HepG2 (cell line): ENCODE measurements around the gene TLNRD1. TPM values are rescaled to one million over a fixed set of nuclear protein-coding genes. Genes with fewer than 3 reads are reported as not detected.

ENCODE experiments used
- ATAC-seq: fragments of 200-7000 bp; cut with Tn5 transposase; 3 replicates; pipeline ENCODE4 v1.9.1; 2020; ENCODE audit warnings: mild to moderate bottlenecking, moderate library complexity
- BruUV-seq: library from RNA; stranded (reverse); fragments of 400-500 nt; replicated peaks from 2 replicates; lab custom pipeline; 2021; lab: Mats Ljungman, UMichigan
- CTCF ChIA-PET: fragments of 300-600 bp; formaldehyde crosslinking; extraction: SDS; loops from one replicate; lab custom pipeline; 2021; ENCODE audit warnings: low total read pairs, inconsistent platforms, low intra/inter-chr PET ratio; lab: Yijun Ruan, JAX
- POLR2A ChIA-PET: fragments of 350-600 bp; sonication (Branson Sonifier 250); formaldehyde crosslinking; loops from one replicate; lab custom pipeline; 2020; ENCODE audit warnings: antibody characterized with exemption, inconsistent platforms; lab: Yijun Ruan, JAX
- DNase-seq: peaks from one replicate; pipeline ENCODE4 v3.0.0-alpha.2; 2015; ENCODE audit warnings: low spot score
- FAIRE-seq: peaks from 3 replicates; lab custom pipeline; 2011; peaks lifted over from hg19 to GRCh38; lab: Jason Lieb, UNC
- H2AFZ ChIP-seq: one replicate; pipeline ENCODE4 v1.6.1; 2011; ENCODE audit warnings: low read length, inconsistent platforms
- H3K27ac ChIP-seq: fragments of 300-600 bp; 3 replicates; pipeline ENCODE4 v1.8.0; 2011; ENCODE audit warnings: mixed run types, mild to moderate bottlenecking, mixed read lengths, low read length, inconsistent platforms; ENCODE audit not compliant: insufficient read depth; ENCODE audit errors: extremely low read length
- H3K27me3 ChIP-seq, 2 experiments: fragments of 200-600 bp in 1 of 2; 2 replicates in 1 of 2; 3 replicates in 1 of 2; pipeline versions ENCODE4 v1.6.0 to v1.8.0; 2011; ENCODE audit warnings: low read length in 2 of 2, mild to moderate bottlenecking in 2 of 2, moderate library complexity in 2 of 2, inconsistent platforms in 1 of 2; ENCODE audit not compliant: insufficient read depth in 2 of 2, control insufficient read depth in 1 of 2
- H3K36me3 ChIP-seq, 2 experiments: fragments of 200-600 bp in 1 of 2; replicated peaks in 1 of 2; 2 replicates in 1 of 2; 3 replicates in 1 of 2; pipeline versions ENCODE4 v1.5.1 to v1.8.0; 2011; ENCODE audit warnings: low read length in 2 of 2, inconsistent platforms in 1 of 2; ENCODE audit not compliant: insufficient read depth in 2 of 2, control insufficient read depth in 1 of 2
- H3K4me1 ChIP-seq: 2 replicates; pipeline ENCODE4 v1.5.1; 2012; ENCODE audit warnings: low read length, inconsistent platforms; ENCODE audit not compliant: insufficient read depth
- H3K4me2 ChIP-seq: 2 replicates; pipeline ENCODE4 v1.6.0; 2011; ENCODE audit warnings: low read depth, low read length, inconsistent platforms
- H3K4me3 ChIP-seq, 3 experiments: fragments of 200-600 bp in 1 of 3; sonication (generic), shearing (Covaris generic) in 1 of 3; replicated peaks in 1 of 3; 2 replicates each; pipeline ENCODE4 v1.5.1; 2011 to 2016; ENCODE audit warnings: low read length in 3 of 3, inconsistent platforms in 2 of 3, low read depth in 2 of 3, mild to moderate bottlenecking in 2 of 3, control low read depth in 1 of 3, mixed read lengths in 1 of 3; ENCODE audit not compliant: insufficient read depth in 1 of 3
- H3K79me2 ChIP-seq: one replicate; pipeline ENCODE4 v1.6.1; 2011; ENCODE audit warnings: low read length, inconsistent platforms; ENCODE audit not compliant: insufficient read depth
- H3K9ac ChIP-seq: 2 replicates; pipeline ENCODE4 v1.6.0; 2011; ENCODE audit warnings: mild to moderate bottlenecking, low read depth, low read length, inconsistent platforms; ENCODE audit not compliant: insufficient read depth
- H3K9me3 ChIP-seq: 2 replicates; pipeline ENCODE4 v1.5.1; 2012; ENCODE audit warnings: mild to moderate bottlenecking, low read length
- H4K20me1 ChIP-seq: 2 replicates; pipeline ENCODE4 v1.6.0; 2011; ENCODE audit warnings: inconsistent platforms, mild to moderate bottlenecking, low read length, moderate library complexity; ENCODE audit not compliant: insufficient read depth
- GLI4 ChIP-seq: sonication (generic); formaldehyde crosslinking; IDR thresholded peaks from 2 replicates; pipeline ENCODE4 v1.5.1; 2020; ENCODE audit warnings: missing genetic modification reagents, mild to moderate bottlenecking, moderate library complexity, borderline replicate concordance
- IRX3 ChIP-seq: sonication (generic); formaldehyde crosslinking; IDR thresholded peaks from 2 replicates; pipeline ENCODE4 v1.8.1; 2023; ENCODE audit warnings: mild to moderate bottlenecking, low read depth, missing genetic modification reagents, borderline replicate concordance
- SP140L ChIP-seq: sonication (generic); formaldehyde crosslinking; IDR thresholded peaks from 2 replicates; pipeline ENCODE4 v1.4.0; 2020; ENCODE audit warnings: missing genetic modification reagents, borderline replicate concordance
- TFDP2 ChIP-seq: sonication (generic); formaldehyde crosslinking; IDR thresholded peaks from 2 replicates; pipeline ENCODE4 v1.4.0; 2020; ENCODE audit warnings: missing genetic modification reagents
- TP53 ChIP-seq: sonication (generic); formaldehyde crosslinking; conservative IDR thresholded peaks from 2 replicates; pipeline ENCODE4 v1.4.0; 2020; ENCODE audit warnings: missing genetic modification reagents
- ZBTB4 ChIP-seq: sonication (generic); formaldehyde crosslinking; IDR thresholded peaks from 2 replicates; pipeline ENCODE4 v1.4.0; 2020; ENCODE audit warnings: missing genetic modification reagents, mild to moderate bottlenecking, borderline replicate concordance
- ZNF646 ChIP-seq: sonication (generic); formaldehyde crosslinking; IDR thresholded peaks from 2 replicates; pipeline ENCODE4 v1.9.0; 2021; ENCODE audit warnings: mild to moderate bottlenecking, missing genetic modification reagents
- ZNF713 ChIP-seq: sonication (generic); formaldehyde crosslinking; IDR thresholded peaks from 2 replicates; pipeline ENCODE4 v1.4.0; 2020; ENCODE audit warnings: mild to moderate bottlenecking, missing genetic modification reagents
- ZNF878 ChIP-seq: sonication (generic); formaldehyde crosslinking; IDR thresholded peaks from 2 replicates; pipeline ENCODE4 v1.8.1; 2023; ENCODE audit warnings: mild to moderate bottlenecking, missing genetic modification reagents, moderate library complexity
- ZNF879 ChIP-seq: sonication (generic); formaldehyde crosslinking; IDR thresholded peaks from 2 replicates; pipeline ENCODE4 v1.8.1; 2023; ENCODE audit warnings: missing genetic modification reagents
- WGBS: methylation state at CpG from one replicate; pipeline ENCODE4 v1.1.6; 2017; ENCODE audit warnings: low lambda C conversion rate; 5-methylcytosine and 5-hydroxymethylcytosine counted together
- in situ Hi-C: cut with HindIII; loops from 2 replicates; pipeline ENCODE4 v1.10.0; 2017; ENCODE audit warnings: low pct_unique_long_range_greater_than_20kb; ENCODE audit not compliant: extremely low pct_ligation_motif_present
- intact Hi-C: fragments of 100-400 bp; cut with micrococcal nuclease; formaldehyde crosslinking; loops from one replicate; pipeline ENCODE4 v1.10.0; 2022; ENCODE audit not compliant: unreplicated experiment
- polyA plus RNA-seq, 8 experiments: library from polyadenylated mRNA; depleted of rRNA in 3 of 8; stranded (reverse) in 7 of 8; unstranded in 1 of 8; fragments of >200 nt; fragmentation: Illumina TruSeq in 4 of 8; extraction: Trizol in 4 of 8; gene quantifications; 2 replicates each; pipeline versions ENCODE4 v1.2.1 to v1.2.3, GENCODE V29; 2011 to 2016; ENCODE audit warnings: low read depth in 4 of 8, missing spikeins in 1 of 8, mixed read lengths in 1 of 8; ENCODE audit not compliant: insufficient read depth in 1 of 8
- total RNA-seq, 5 experiments: library from RNA; depleted of rRNA; stranded (reverse); fragments of >200 nt; fragmentation: Illumina TruSeq; extraction: Trizol; gene quantifications; 2 replicates each; pipeline ENCODE4 v1.2.3, GENCODE V29; 2016; ENCODE audit warnings: low read depth in 1 of 5

TLNRD1 gene
- total and polyA plus RNA-seq, 2 of the 13 experiments (the other 11 are each of a cell fraction or from before 2014, with no cell fraction given): 3.4 to 5.3 TPM

- in situ Hi-C loops: no loop called here
- no peaks in the 10 kb centered on the region for H3K4me1 ChIP-seq
- no peaks in the 10 kb centered on the region for H3K9me3 ChIP-seq
- ChIA-PET CTCF (no interaction called here), POLR2A (no interaction called here)
- no peaks in the 10 kb centered on the region for H4K20me1 ChIP-seq
- TF ChIP-seq ZNF646: no peak
- no peak for TF ChIP-seq ZBTB4 (CRISPR knock-in tag)
- TF ChIP-seq IRX3 (CRISPR knock-in tag): no peak
- TF ChIP-seq ZNF878 (CRISPR knock-in tag): no peak
- no peak for TF ChIP-seq GLI4 (CRISPR knock-in tag)
- TF ChIP-seq ZNF713 (CRISPR knock-in tag): no peak
- no peak for TF ChIP-seq ZNF879 (CRISPR knock-in tag)
- no peak for TF ChIP-seq TP53 (CRISPR knock-in tag)
- no peak for TF ChIP-seq SP140L (CRISPR knock-in tag)
- no peak for TF ChIP-seq TFDP2 (CRISPR knock-in tag)
- no TSS peak for BruUV-seq
- no peak overlapping the region for H3K27ac ChIP-seq
- no peak overlapping the region for H3K9ac ChIP-seq
- 64% methylated on average over 3 of the region's 3 CpGs for WGBS
- intact Hi-C loops: no loop called here
- peaks cover 1 to 9% of the 10 kb centered on the region in 2 experiments; a peak in 1 of 5 replicates for H3K27me3 ChIP-seq
- no peak overlapping the region for H2AFZ ChIP-seq
- H3K79me2 ChIP-seq: no peaks in the 10 kb centered on the region
- no peaks in the 10 kb centered on the region for H3K36me3 ChIP-seq
- ATAC-seq: no peak
- no peak for DNase-seq
- H3K4me3 ChIP-seq: no peak overlapping the region
- H3K4me2 ChIP-seq: no peak overlapping the region
- FAIRE-seq: no peak
Observed at GRCh38 chr15:81047928-81048327, 47.2 kb downstream of the TLNRD1 start.
